ENCODE measurements around the gene DRG2. TPM values are rescaled to one million over a fixed set of nuclear protein-coding genes. Genes with fewer than 3 reads are reported as not detected.

DRG2 gene
- polyA plus RNA-seq, 3 donors, result 26.9 to 36.1 (median 32.0) TPM

GRCh38 chr17:18105027-18105426, 17.3 kb downstream of the DRG2 start:
- no peak overlapping the region for H3K4me2 ChIP-seq (replicated peaks; ENCODE audit: extremely low read depth, low read length, poor library complexity, severe bottlenecking)
- no peak overlapping the region for H3K27ac ChIP-seq (ENCODE audit: low read depth in 1 of 2, low read length in 2 of 2)
- Mint-ChIP-seq H3K4me1 (peaks cover 11% of the 10 kb centered on the region), H3K27me3 (ENCODE audit: low read depth in 3 of 3) (peaks cover 0 to 2% (median 0%) of the 10 kb centered on the region in 3 donors), H3K27ac (peak overlapping the region in 2 of 7 donors; percentile 11 to 22), H3K9me3 (no peaks in the 10 kb centered on the region), H3K4me3 (no peak overlapping the region), H3K36me3 (peaks cover 46 to 59% of the 10 kb centered on the region in 2 donors)
- no peaks in the 10 kb centered on the region for H3K27me3 ChIP-seq (ENCODE audit: control insufficient read depth in 2 of 2, insufficient read depth in 2 of 2, low read length in 2 of 2)
- no peak for TF ChIP-seq CTCF (IDR thresholded peaks at IDR 0.05)
- no peak overlapping the region for H3K9ac ChIP-seq (ENCODE audit: insufficient read depth, low read length, poor library complexity, severe bottlenecking)
- WGBS (ENCODE audit: insufficient coverage), result 96% methylated on average over 3 of the region's 3 CpGs
- H3K36me3 ChIP-seq (replicated peaks in 1 of 2; ENCODE audit: control insufficient read depth in 1 of 2, insufficient read depth in 2 of 2, low read length in 2 of 2), result peaks cover 55 to 70% of the 10 kb centered on the region in 2 donors
- H3K4me3 ChIP-seq (replicated peaks in 1 of 3; ENCODE audit: low read depth in 2 of 3, low read length in 3 of 3), result no peak overlapping the region
- H3K4me1 ChIP-seq (ENCODE audit: control insufficient read depth in 1 of 2, insufficient read depth in 2 of 2, low read length in 2 of 2), result peaks cover 4 to 11% of the 10 kb centered on the region in 2 donors
- H3K9me3 ChIP-seq (replicated peaks in 1 of 2; ENCODE audit: control insufficient read depth in 1 of 2, insufficient read depth in 1 of 2, low read length in 2 of 2), result no peaks in the 10 kb centered on the region
- no peak overlapping the region for H2AFZ ChIP-seq (ENCODE audit: insufficient read depth, low read depth, low read length, poor library complexity, severe bottlenecking)
- H3K79me2 ChIP-seq (ENCODE audit: insufficient read depth, low read length), result no peaks in the 10 kb centered on the region
- no peak for DNase-seq
- H4K20me1 ChIP-seq (ENCODE audit: insufficient read depth, low read length), result no peaks in the 10 kb centered on the region
- intact Hi-C loops (cut with micrococcal nuclease), result no loop called here

GRCh38 chr17:18105595-18105994, 17.8 kb downstream of the DRG2 start:
- Histone ChIP-seq H3K27ac (ENCODE audit: low read depth in 1 of 2, low read length in 2 of 2) (no peak overlapping the region), H3K4me3 (replicated peaks in 1 of 3; ENCODE audit: low read depth in 2 of 3, low read length in 3 of 3) (no peak overlapping the region), H3K9ac (ENCODE audit: insufficient read depth, low read length, poor library complexity, severe bottlenecking) (no peak overlapping the region), H4K20me1 (ENCODE audit: insufficient read depth, low read length) (no peaks in the 10 kb centered on the region), H3K36me3 (replicated peaks in 1 of 2; ENCODE audit: control insufficient read depth in 1 of 2, insufficient read depth in 2 of 2, low read length in 2 of 2) (peaks cover 49 to 65% of the 10 kb centered on the region in 2 donors), H3K27me3 (ENCODE audit: control insufficient read depth in 2 of 2, insufficient read depth in 2 of 2, low read length in 2 of 2) (no peaks in the 10 kb centered on the region), H3K4me1 (ENCODE audit: control insufficient read depth in 1 of 2, insufficient read depth in 2 of 2, low read length in 2 of 2) (peaks cover 4 to 11% of the 10 kb centered on the region in 2 donors), H3K9me3 (replicated peaks in 1 of 2; ENCODE audit: control insufficient read depth in 1 of 2, insufficient read depth in 1 of 2, low read length in 2 of 2) (no peaks in the 10 kb centered on the region), H3K79me2 (ENCODE audit: insufficient read depth, low read length) (no peaks in the 10 kb centered on the region), H3K4me2 (replicated peaks; ENCODE audit: extremely low read depth, low read length, poor library complexity, severe bottlenecking) (no peak overlapping the region), H2AFZ (ENCODE audit: insufficient read depth, low read depth, low read length, poor library complexity, severe bottlenecking) (no peak overlapping the region)
- peaks cover 0 to 2% (median 1%) of the 10 kb centered on the region in 3 donors for H3K27me3 Mint-ChIP-seq (ENCODE audit: low read depth in 3 of 3)
- H3K4me3 Mint-ChIP-seq, result no peak overlapping the region
- intact Hi-C loops (cut with micrococcal nuclease), result no loop called here
- H3K36me3 Mint-ChIP-seq, result peaks cover 41 to 54% of the 10 kb centered on the region in 2 donors
- DNase-seq, result no peak
- peaks cover 11% of the 10 kb centered on the region for H3K4me1 Mint-ChIP-seq
- WGBS (ENCODE audit: insufficient coverage), result no CpG with 5 or more reads among the region's 6 CpGs
- TF ChIP-seq CTCF (IDR thresholded peaks at IDR 0.05), result no peak
- H3K27ac Mint-ChIP-seq, result peak overlapping the region in 1 of 7 donors; percentile 40
- no peaks in the 10 kb centered on the region for H3K9me3 Mint-ChIP-seq

Measured in CD14-positive monocyte (primary cell).